Right atrium auricular region (tissue), 2 donors: Measurements from ENCODE around the gene BCAR1. TPM values are rescaled to one million over a fixed set of nuclear protein-coding genes. Genes with fewer than 3 reads are reported as not detected.

ENCODE experiments used
- DNase-seq: peaks from one replicate; pipeline ENCODE4 v3.0.0-alpha.2; 2019; ENCODE audit warnings: low spot score
- H3K27ac ChIP-seq, 2 donors: fragments of 200-600 bp; sonication (generic); 1 replicate in 1 of 2; 2 replicates in 1 of 2; pipeline ENCODE4 v1.5.1; 2016 to 2019
- H3K27me3 ChIP-seq, 2 donors: fragments of 200-600 bp; sonication (generic); one replicate each; pipeline versions ENCODE4 v1.5.1 to v1.6.0; 2017 to 2019
- H3K36me3 ChIP-seq: fragments of 200-600 bp; sonication (generic); one replicate; pipeline ENCODE4 v1.5.1; 2016
- H3K4me1 ChIP-seq, 2 donors: fragments of 200-600 bp; sonication (generic); one replicate each; pipeline versions ENCODE4 v1.5.1 to v1.6.0; 2017 to 2019
- H3K4me3 ChIP-seq, 2 donors: fragments of 200-600 bp; sonication (generic); 1 replicate in 1 of 2; 2 replicates in 1 of 2; pipeline ENCODE4 v1.5.1; 2017 to 2019; ENCODE audit warnings: mild to moderate bottlenecking in 1 of 2, moderate library complexity in 1 of 2
- H3K9me3 ChIP-seq, 2 donors: fragments of 200-600 bp; sonication (generic); one replicate each; pipeline ENCODE4 v1.5.1; 2019
- CTCF ChIP-seq, 2 donors: fragments of 200-600 bp; sonication (generic); IDR thresholded peaks; one replicate each; pipeline ENCODE4 v1.5.1; 2019; ENCODE audit warnings: antibody characterized with exemption in 2 of 2
- total RNA-seq, 2 donors: library from RNA; depleted of rRNA; stranded (reverse); fragments of >200 nt; gene quantifications; one replicate each; pipeline ENCODE4 v1.1.0, GENCODE V29; 2016

The BCAR1 gene
- total RNA-seq, 2 donors from 2014 or later: 58.0 to 88.2 TPM

- Histone ChIP-seq H3K9me3 (no peaks in the 10 kb centered on the region), H3K4me1 (peaks cover 0 to 22% of the 10 kb centered on the region in 2 donors), H3K4me3 (no peak overlapping the region), H3K27me3 (no peaks in the 10 kb centered on the region), H3K27ac (no peak overlapping the region), H3K36me3 (no peaks in the 10 kb centered on the region)
- no peak for TF ChIP-seq CTCF (IDR thresholded peaks at IDR 0.05)
- DNase-seq: no peak
These were observed 48.3 kb downstream of the BCAR1 start for GRCh38 chr16:75203096-75203495.

- Histone ChIP-seq H3K9me3 (no peaks in the 10 kb centered on the region), H3K27me3 (no peaks in the 10 kb centered on the region), H3K27ac (no peak overlapping the region), H3K4me1 (peaks cover 0 to 20% of the 10 kb centered on the region in 2 donors), H3K4me3 (no peak overlapping the region), H3K36me3 (no peaks in the 10 kb centered on the region)
- no peak for TF ChIP-seq CTCF (IDR thresholded peaks at IDR 0.05)
- DNase-seq: no peak
These were observed 49.3 kb downstream of the BCAR1 start for GRCh38 chr16:75202069-75202590.

GRCh38 chr16:75198135-75198600 lies 53.3 kb downstream of the BCAR1 start:
- H3K27me3 ChIP-seq: no peaks in the 10 kb centered on the region
- no peak overlapping the region for H3K27ac ChIP-seq
- TF ChIP-seq CTCF (IDR thresholded peaks at IDR 0.05): no peak
- DNase-seq: no peak
- no peaks in the 10 kb centered on the region for H3K9me3 ChIP-seq
- peaks cover 0 to 12% of the 10 kb centered on the region in 2 donors for H3K4me1 ChIP-seq
- peak overlapping the region in 1 of 2 donors; percentile 16 for H3K4me3 ChIP-seq
- H3K36me3 ChIP-seq: no peaks in the 10 kb centered on the region

GRCh38 chr16:75197522-75198134 lies 53.8 kb downstream of the BCAR1 start:
- peak overlapping the region in 1 of 2 donors; percentile 16 for H3K4me3 ChIP-seq
- no peak for DNase-seq
- no peaks in the 10 kb centered on the region for H3K27me3 ChIP-seq
- H3K27ac ChIP-seq: no peak overlapping the region
- H3K36me3 ChIP-seq: no peaks in the 10 kb centered on the region
- peaks cover 0 to 12% of the 10 kb centered on the region in 2 donors for H3K4me1 ChIP-seq
- H3K9me3 ChIP-seq: no peaks in the 10 kb centered on the region
- no peak for TF ChIP-seq CTCF (IDR thresholded peaks at IDR 0.05)

GRCh38 chr16:75196836-75197235 lies 54.6 kb downstream of the BCAR1 start:
- Histone ChIP-seq H3K4me3 (no peak overlapping the region), H3K9me3 (no peaks in the 10 kb centered on the region), H3K27me3 (no peaks in the 10 kb centered on the region), H3K27ac (no peak overlapping the region), H3K4me1 (peaks cover 0 to 12% of the 10 kb centered on the region in 2 donors), H3K36me3 (no peaks in the 10 kb centered on the region)
- TF ChIP-seq CTCF (IDR thresholded peaks at IDR 0.05): no peak
- DNase-seq: no peak
